H1 (cell line): ENCODE measurements around the gene SPAG16.

ENCODE experiments used
- CBX5 ChIP-seq: fragments of 300-800, 300-1000 bp; sonication (generic); IDR thresholded peaks from 2 replicates; pipeline ENCODE4 v1.7.1; 2016; ENCODE audit warnings: antibody characterized with exemption, low read length, low read depth
- CTCF ChIP-seq, 3 experiments: IDR thresholded peaks; 1 replicate in 2 of 3; 2 replicates in 1 of 3; pipeline versions ENCODE4 v1.5.1 to v1.6.1; 2011; ENCODE audit warnings: low read length in 3 of 3, mild to moderate bottlenecking in 3 of 3, inconsistent platforms in 2 of 3, low read depth in 1 of 3, moderate library complexity in 1 of 3; ENCODE audit not compliant: insufficient read depth in 1 of 3; ENCODE audit errors: control extremely low read depth in 1 of 3
- EP300 ChIP-seq, 2 experiments: IDR thresholded peaks; 1 replicate in 1 of 2; 2 replicates in 1 of 2; pipeline ENCODE4 v1.6.1; 2011 to 2012; ENCODE audit warnings: low read depth in 2 of 2, low read length in 2 of 2, mild to moderate bottlenecking in 2 of 2, borderline replicate concordance in 1 of 2, inconsistent platforms in 1 of 2, moderate library complexity in 1 of 2
- GTF2F1 ChIP-seq: IDR thresholded peaks from 2 replicates; pipeline ENCODE4 v1.6.1; 2012; ENCODE audit warnings: low read depth, low read length, improper control_type of control experiment, borderline replicate concordance
- TAF1 ChIP-seq: IDR thresholded peaks from 2 replicates; pipeline ENCODE4 v1.6.1; 2011; ENCODE audit warnings: mild to moderate bottlenecking, low read depth, low read length

GRCh38 chr2:214203214-214203613 is 919.0 kb downstream of the SPAG16 start:
- TF ChIP-seq CTCF (IDR thresholded peaks at IDR 0.05; ENCODE audit: control extremely low read depth in 1 of 3, insufficient read depth in 1 of 3, low read depth in 1 of 3, low read length in 3 of 3) (no peak), EP300 (IDR thresholded peaks at IDR 0.05; ENCODE audit: borderline replicate concordance in 1 of 2, low read depth in 2 of 2, low read length in 2 of 2) (no peak), TAF1 (no peak), GTF2F1 (no peak), CBX5 (no peak)
